Thoracic aorta (tissue), 2 donors: ENCODE measurements around the gene NCKIPSD. TPM values are rescaled to one million over a fixed set of nuclear protein-coding genes. Genes with fewer than 3 reads are reported as not detected.
A peak's percentile ranks its signal among the peaks of the same experiment; 100 is the strongest.

Source experiments
- ATAC-seq: fragments of 150-250 bp; one replicate; pipeline ENCODE4 v1.8.0; 2017; ENCODE audit warnings: low read depth; ENCODE audit not compliant: insufficient number of reproducible peaks, low FRiP score
- DNase-seq: peaks from one replicate; pipeline ENCODE4 v3.0.0-alpha.2; 2020; ENCODE audit warnings: low spot score
- H3K27ac ChIP-seq, 2 donors: fragments of 200-600 bp; sonication (generic); 1 replicate in 1 of 2; 2 replicates in 1 of 2; pipeline ENCODE4 v1.5.1; 2016; ENCODE audit warnings: mild to moderate bottlenecking in 2 of 2, moderate library complexity in 2 of 2
- H3K27me3 ChIP-seq: fragments of 200-600 bp; sonication (generic); replicated peaks from 2 replicates; pipeline ENCODE4 v1.6.0; 2016; ENCODE audit warnings: mild to moderate bottlenecking; ENCODE audit not compliant: insufficient read depth
- H3K36me3 ChIP-seq: fragments of 200-600 bp; sonication (generic); one replicate; pipeline ENCODE4 v1.5.1; 2016
- H3K4me1 ChIP-seq, 2 donors: fragments of 200-600 bp; sonication (generic); 1 replicate in 1 of 2; 2 replicates in 1 of 2; pipeline versions ENCODE4 v1.5.1 to v1.6.0; 2016; ENCODE audit warnings: low read depth in 2 of 2, mild to moderate bottlenecking in 1 of 2; ENCODE audit not compliant: control insufficient read depth in 1 of 2
- H3K4me3 ChIP-seq: fragments of 200-600 bp; sonication (generic); 2 replicates; pipeline ENCODE4 v1.5.1; 2016; ENCODE audit warnings: mild to moderate bottlenecking
- H3K9me3 ChIP-seq: fragments of 200-600 bp; sonication (generic); 2 replicates; pipeline ENCODE4 v1.5.1; 2016
- total RNA-seq, 2 donors: library from RNA; depleted of rRNA; stranded (reverse); fragments of >200 nt; gene quantifications; one replicate each; pipeline versions ENCODE4 v1.1.0 to v1.2.3, GENCODE V29; 2016
- TF ChIP-seq, protein P1 (sequence below): fragments of 200-600 bp; sonication (generic); IDR thresholded peaks from one replicate; pipeline ENCODE4 v1.5.1; 2019; ENCODE audit warnings: antibody characterized with exemption

Gene NCKIPSD
- total RNA-seq, 2 donors from 2014 or later, result 59.6 to 101 TPM

DNA sequence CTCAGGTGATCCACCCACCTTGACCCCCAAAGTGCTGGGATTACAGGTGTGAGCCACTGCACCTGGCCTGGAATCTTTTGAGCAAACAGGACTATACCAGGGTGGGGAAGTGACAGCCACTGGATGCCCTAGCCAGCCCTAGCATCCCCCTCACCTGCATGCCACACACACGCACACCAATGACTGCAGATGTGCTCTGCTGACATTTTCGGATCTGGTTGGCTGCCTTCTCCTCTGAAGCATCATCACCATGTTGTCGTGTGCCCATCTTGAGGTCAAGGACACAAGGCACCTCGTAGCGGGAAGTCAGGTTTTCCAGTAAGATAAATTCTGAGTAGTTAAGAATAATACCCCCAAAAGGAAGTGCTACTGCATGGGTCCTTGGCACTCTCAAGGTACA, 3.7 kb upstream of the NCKIPSD start:
- H3K4me1 ChIP-seq, result peaks cover 14 to 41% of the 10 kb centered on the region in 2 donors

DNA sequence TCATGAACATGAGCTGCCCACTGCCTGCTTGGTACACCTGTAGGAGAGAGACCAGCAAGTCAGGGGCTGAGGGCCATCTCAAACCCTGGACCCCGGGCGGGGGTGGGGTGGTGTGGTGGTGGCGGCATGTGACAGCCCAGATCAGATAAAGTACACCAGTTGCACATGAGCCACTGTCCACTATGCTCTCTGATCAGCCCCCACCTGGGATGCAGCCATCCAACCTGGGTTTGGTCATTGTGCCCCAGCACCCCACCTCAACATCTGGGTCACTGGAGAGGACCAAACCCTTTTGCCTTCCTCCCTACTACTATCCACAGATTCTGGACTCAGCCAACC, 3.0 kb upstream of the NCKIPSD start:
- ATAC-seq, result no peak
- no peak for DNase-seq
- peaks cover 42% of the 10 kb centered on the region for H3K36me3 ChIP-seq
- no peaks in the 10 kb centered on the region for H3K27me3 ChIP-seq
- no peaks in the 10 kb centered on the region for H3K9me3 ChIP-seq
- TF ChIP-seq, protein P1, sequence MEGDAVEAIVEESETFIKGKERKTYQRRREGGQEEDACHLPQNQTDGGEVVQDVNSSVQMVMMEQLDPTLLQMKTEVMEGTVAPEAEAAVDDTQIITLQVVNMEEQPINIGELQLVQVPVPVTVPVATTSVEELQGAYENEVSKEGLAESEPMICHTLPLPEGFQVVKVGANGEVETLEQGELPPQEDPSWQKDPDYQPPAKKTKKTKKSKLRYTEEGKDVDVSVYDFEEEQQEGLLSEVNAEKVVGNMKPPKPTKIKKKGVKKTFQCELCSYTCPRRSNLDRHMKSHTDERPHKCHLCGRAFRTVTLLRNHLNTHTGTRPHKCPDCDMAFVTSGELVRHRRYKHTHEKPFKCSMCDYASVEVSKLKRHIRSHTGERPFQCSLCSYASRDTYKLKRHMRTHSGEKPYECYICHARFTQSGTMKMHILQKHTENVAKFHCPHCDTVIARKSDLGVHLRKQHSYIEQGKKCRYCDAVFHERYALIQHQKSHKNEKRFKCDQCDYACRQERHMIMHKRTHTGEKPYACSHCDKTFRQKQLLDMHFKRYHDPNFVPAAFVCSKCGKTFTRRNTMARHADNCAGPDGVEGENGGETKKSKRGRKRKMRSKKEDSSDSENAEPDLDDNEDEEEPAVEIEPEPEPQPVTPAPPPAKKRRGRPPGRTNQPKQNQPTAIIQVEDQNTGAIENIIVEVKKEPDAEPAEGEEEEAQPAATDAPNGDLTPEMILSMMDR, result no peak
- H3K4me3 ChIP-seq, result no peak overlapping the region
- H3K4me1 ChIP-seq, result peaks cover 16 to 39% of the 10 kb centered on the region in 2 donors
- no peak overlapping the region for H3K27ac ChIP-seq

More for the DNA sequence above, 3.7 kb upstream of the NCKIPSD start:
- H3K27ac ChIP-seq, result no peak overlapping the region
- TF ChIP-seq, protein P1, result no peak
- no peaks in the 10 kb centered on the region for H3K27me3 ChIP-seq
- H3K9me3 ChIP-seq, result no peaks in the 10 kb centered on the region
- ATAC-seq (no peak), DNase-seq (no peak)
- H3K36me3 ChIP-seq, result peaks cover 42% of the 10 kb centered on the region
- H3K4me3 ChIP-seq, result no peak overlapping the region

DNA sequence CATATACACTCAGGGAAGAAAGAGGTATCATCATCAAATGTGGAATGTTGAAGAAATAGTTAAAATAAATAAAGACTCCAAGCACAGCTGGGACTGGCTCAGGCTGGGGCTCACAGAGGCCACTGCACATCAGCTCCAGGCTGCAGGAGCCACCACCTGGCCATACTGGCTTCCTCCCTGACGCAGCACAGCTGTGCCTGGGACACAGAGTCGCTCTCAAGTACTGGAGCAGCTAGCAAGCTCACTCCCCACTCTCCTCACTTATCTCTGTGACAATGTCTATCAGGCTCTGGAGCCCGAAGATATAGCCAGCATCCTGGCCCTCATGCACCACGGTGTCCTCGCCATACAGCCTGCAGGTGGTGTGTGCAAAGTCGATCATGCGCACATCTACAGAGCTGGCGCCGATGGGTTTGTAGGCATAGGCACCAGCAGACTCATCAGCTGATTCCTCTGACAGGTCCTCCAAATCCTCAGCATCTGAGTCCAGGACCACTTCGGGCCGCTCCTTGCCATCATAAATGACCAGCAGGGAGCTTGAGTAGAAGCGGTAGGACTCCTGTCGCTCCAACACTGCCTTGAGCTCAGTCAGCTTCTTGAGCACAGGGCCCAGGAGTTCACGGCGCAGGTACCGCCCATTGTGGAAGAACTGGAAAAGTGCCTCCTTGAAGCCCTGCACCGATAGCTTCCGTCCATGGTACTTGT, 2.5 kb upstream of the NCKIPSD start:
- TF ChIP-seq, protein P1, result no peak
- Histone ChIP-seq H3K9me3 (no peaks in the 10 kb centered on the region), H3K36me3 (peaks cover 42% of the 10 kb centered on the region), H3K27ac (no peak overlapping the region), H3K27me3 (no peaks in the 10 kb centered on the region), H3K4me1 (peaks cover 21 to 39% of the 10 kb centered on the region in 2 donors), H3K4me3 (no peak overlapping the region)
- ATAC-seq (no peak), DNase-seq (no peak)

DNA sequence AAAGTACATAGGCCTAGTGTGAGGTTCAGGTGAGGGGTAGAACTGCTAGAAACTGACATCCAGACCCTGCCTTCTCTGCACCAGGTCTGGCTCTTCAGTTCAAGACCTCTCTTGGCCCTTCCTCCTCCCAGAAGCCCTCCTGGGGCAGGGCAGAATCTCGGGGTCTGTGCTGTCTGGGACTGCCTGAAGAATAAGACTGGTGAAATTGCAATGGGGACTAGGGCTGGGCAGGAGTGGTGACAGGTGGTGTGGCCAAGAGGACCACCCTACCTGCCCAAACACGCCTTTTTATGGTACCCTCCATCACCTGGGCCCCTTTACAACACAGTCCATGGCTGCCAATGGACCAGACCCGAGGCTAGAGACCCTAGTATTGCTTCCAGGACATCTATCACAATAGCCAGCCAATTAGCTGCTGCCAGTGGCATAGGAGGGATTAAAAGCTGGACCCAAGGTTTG, 1.5 kb upstream of the NCKIPSD start:
- peaks cover 38% of the 10 kb centered on the region for H3K36me3 ChIP-seq
- no peak for ATAC-seq
- H3K27ac ChIP-seq, result peak overlapping the region; percentile 41 to 45
- peaks cover 21 to 39% of the 10 kb centered on the region in 2 donors for H3K4me1 ChIP-seq
- no peaks in the 10 kb centered on the region for H3K9me3 ChIP-seq
- no peak overlapping the region for H3K4me3 ChIP-seq
- no peak for DNase-seq
- TF ChIP-seq, protein P1, result no peak
- H3K27me3 ChIP-seq, result no peaks in the 10 kb centered on the region

DNA sequence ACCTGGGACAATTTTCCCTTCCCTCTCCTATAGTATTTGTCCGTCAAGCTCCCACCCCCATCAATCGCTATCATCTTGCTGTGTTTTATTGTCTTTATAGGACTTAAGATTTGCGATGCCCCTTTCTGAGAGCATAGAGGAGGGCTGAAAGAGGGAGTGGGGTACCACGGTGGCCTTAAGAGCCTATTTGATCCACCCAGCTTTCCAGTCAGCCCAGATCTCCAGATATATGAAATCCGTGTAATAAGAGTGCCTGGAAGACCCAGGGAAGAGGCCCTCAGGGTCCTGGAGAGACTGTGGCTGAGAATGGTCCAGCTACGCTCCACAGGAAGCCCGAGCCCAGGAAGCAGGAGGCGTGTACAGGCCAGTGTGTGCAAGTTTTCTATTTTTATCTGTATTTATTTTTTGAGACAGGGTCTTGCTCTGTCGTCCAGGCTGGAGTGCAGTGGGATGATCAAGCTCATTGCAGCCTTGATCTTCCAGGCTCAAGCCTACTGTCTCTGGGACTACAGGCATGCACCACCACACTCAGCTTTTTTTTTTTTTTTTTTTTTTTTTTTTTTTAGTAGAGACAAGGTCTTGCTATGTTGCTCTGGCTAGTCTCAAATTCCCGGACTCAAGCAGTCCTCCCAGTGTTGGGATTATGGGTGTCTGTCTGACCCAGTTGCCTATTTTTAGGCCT, 964 bp upstream of the NCKIPSD start:
- no peak for ATAC-seq
- peaks cover 35% of the 10 kb centered on the region for H3K36me3 ChIP-seq
- no peaks in the 10 kb centered on the region for H3K9me3 ChIP-seq
- peak overlapping the region; percentile 99 for H3K4me3 ChIP-seq
- H3K27me3 ChIP-seq, result no peaks in the 10 kb centered on the region
- peaks cover 21 to 39% of the 10 kb centered on the region in 2 donors for H3K4me1 ChIP-seq
- H3K27ac ChIP-seq, result peak overlapping the region; percentile 69 to 77
- TF ChIP-seq, protein P1, result no peak
- no peak for DNase-seq
